Hepatocyte (in vitro differentiated cells): Measurements from ENCODE around the gene FBLN1. TPM values are rescaled to one million over a fixed set of nuclear protein-coding genes. Genes with fewer than 3 reads are reported as not detected.

Experiments
- DNase-seq: peaks from one replicate; pipeline ENCODE4 v3.0.0-alpha.2; 2016; ENCODE audit warnings: low spot score
- H2AFZ ChIP-seq: fragments of 200-600 bp; sonication (generic); 2 replicates; pipeline ENCODE4 v1.6.0; 2016; ENCODE audit warnings: antibody characterized with exemption, mild to moderate bottlenecking
- H3K27ac ChIP-seq: fragments of 200-600 bp; sonication (generic); 2 replicates; pipeline ENCODE4 v1.5.1; 2016; ENCODE audit warnings: mild to moderate bottlenecking
- H3K27me3 ChIP-seq: fragments of 200-600 bp; sonication (generic); 2 replicates; pipeline ENCODE4 v1.6.1; 2016
- H3K36me3 ChIP-seq: fragments of 200-600 bp; sonication (generic); replicated peaks from 2 replicates; pipeline ENCODE4 v1.5.1; 2016; ENCODE audit warnings: low read depth; ENCODE audit not compliant: insufficient read depth
- H3K4me1 ChIP-seq: fragments of 200-600 bp; sonication (generic); 2 replicates; pipeline ENCODE4 v1.5.1; 2016; ENCODE audit warnings: mild to moderate bottlenecking, moderate library complexity; ENCODE audit not compliant: insufficient read depth
- H3K4me2 ChIP-seq: fragments of 200-600 bp; sonication (generic); 2 replicates; pipeline ENCODE4 v1.6.0; 2016
- H3K4me3 ChIP-seq: fragments of 200-600 bp; sonication (generic); 2 replicates; pipeline ENCODE4 v1.5.1; 2016; ENCODE audit warnings: mild to moderate bottlenecking
- H3K79me2 ChIP-seq: fragments of 200-600 bp; sonication (generic); 2 replicates; pipeline ENCODE4 v1.6.0; 2017; ENCODE audit warnings: mild to moderate bottlenecking
- H3K9me2 ChIP-seq: fragments of 200-600 bp; sonication (generic); replicated peaks from 2 replicates; pipeline ENCODE4 v1.6.0; 2017; ENCODE audit warnings: mild to moderate bottlenecking; ENCODE audit not compliant: insufficient read depth
- H3K9me3 ChIP-seq: fragments of 200-600 bp; sonication (generic); 2 replicates; pipeline ENCODE4 v1.5.1; 2016; ENCODE audit warnings: low read depth, mild to moderate bottlenecking
- H4K20me1 ChIP-seq: fragments of 200-600 bp; sonication (generic); 2 replicates; pipeline ENCODE4 v1.6.0; 2016; ENCODE audit warnings: mild to moderate bottlenecking; ENCODE audit not compliant: insufficient read depth, poor library complexity, severe bottlenecking
- CTCF ChIP-seq: fragments of 200-600 bp; sonication (generic); IDR thresholded peaks from 2 replicates; pipeline ENCODE4 v1.5.1; 2016; ENCODE audit warnings: antibody characterized with exemption, mild to moderate bottlenecking; ENCODE audit not compliant: poor library complexity
- EZH2 ChIP-seq: fragments of 200-600 bp; sonication (generic); IDR thresholded peaks from 2 replicates; pipeline ENCODE4 v1.6.1; 2016; ENCODE audit warnings: antibody characterized with exemption, mild to moderate bottlenecking, borderline replicate concordance
- EZH2phosphoT487 ChIP-seq: fragments of 200-600 bp; sonication (generic); IDR thresholded peaks from one replicate; pipeline ENCODE4 v1.6.1; 2018; ENCODE audit warnings: antibody characterized with exemption, mild to moderate bottlenecking, low read depth, moderate library complexity; ENCODE audit not compliant: unreplicated experiment, severe bottlenecking
- WGBS: methylation state at CpG from one replicate; pipeline ENCODE4 v1.1.6; 2016; ENCODE audit warnings: low lambda C conversion rate; ENCODE audit errors: missing lambda C conversion rate; 5-methylcytosine and 5-hydroxymethylcytosine counted together
- polyA plus RNA-seq: library from polyadenylated mRNA; unstranded; fragments of >200 nt; fragmentation: Nextera tagmentation; extraction: Ambion mirVana; gene quantifications from 2 replicates; pipeline ENCODE4 v1.2.1, GENCODE V29; 2016
- total RNA-seq: library from RNA; depleted of rRNA; stranded (reverse); fragments of >200 nt; gene quantifications from 2 replicates; pipeline ENCODE4 v1.2.3, GENCODE V29; 2014

Gene FBLN1
- total and polyA plus RNA-seq, 2 experiments from 2014 or later: 201 to 669 TPM

- Histone ChIP-seq H4K20me1 (no peaks in the 10 kb centered on the region), H3K4me1 (peaks cover 37% of the 10 kb centered on the region), H3K36me3 (no peaks in the 10 kb centered on the region), H3K9me2 (no peaks in the 10 kb centered on the region), H3K4me2 (no peak overlapping the region), H3K27ac (peak overlapping the region; percentile 82), H3K27me3 (no peaks in the 10 kb centered on the region), H2AFZ (no peak overlapping the region), H3K79me2 (no peaks in the 10 kb centered on the region), H3K9me3 (no peaks in the 10 kb centered on the region), H3K4me3 (no peak overlapping the region)
- TF ChIP-seq EZH2phosphoT487 (no peak), EZH2 (no peak), CTCF (no peak)
- DNase-seq: peak; percentile 3
- 93% methylated on average over 16 of the region's 18 CpGs for WGBS
Observed at GRCh38 chr22:45548247-45548840, 45.7 kb downstream of the FBLN1 start.

GRCh38 chr22:45548991-45549761 lies 46.5 kb downstream of the FBLN1 start:
- no peaks in the 10 kb centered on the region for H4K20me1 ChIP-seq
- H2AFZ ChIP-seq: no peak overlapping the region
- no peaks in the 10 kb centered on the region for H3K9me2 ChIP-seq
- peak; percentile 42 for TF ChIP-seq CTCF
- no peak for TF ChIP-seq EZH2
- peak; percentile 82 for DNase-seq
- H3K36me3 ChIP-seq: no peaks in the 10 kb centered on the region
- 60% methylated on average over 17 of the region's 17 CpGs for WGBS
- no peaks in the 10 kb centered on the region for H3K27me3 ChIP-seq
- H3K9me3 ChIP-seq: no peaks in the 10 kb centered on the region
- H3K79me2 ChIP-seq: no peaks in the 10 kb centered on the region
- H3K4me3 ChIP-seq: no peak overlapping the region
- peak overlapping the region; percentile 82 for H3K27ac ChIP-seq
- H3K4me1 ChIP-seq: peaks cover 40% of the 10 kb centered on the region
- no peak overlapping the region for H3K4me2 ChIP-seq

- Histone ChIP-seq H3K9me2 (no peaks in the 10 kb centered on the region), H2AFZ (no peak overlapping the region), H3K9me3 (no peaks in the 10 kb centered on the region), H3K27ac (peak overlapping the region; percentile 82), H3K4me2 (no peak overlapping the region), H3K27me3 (no peaks in the 10 kb centered on the region), H3K4me3 (no peak overlapping the region), H3K36me3 (no peaks in the 10 kb centered on the region), H3K79me2 (no peaks in the 10 kb centered on the region), H3K4me1 (peaks cover 40% of the 10 kb centered on the region), H4K20me1 (no peaks in the 10 kb centered on the region)
- peak; percentile 13 for DNase-seq
- TF ChIP-seq EZH2phosphoT487 (no peak), CTCF (no peak), EZH2 (no peak)
- 75% methylated on average over 9 of the region's 9 CpGs for whole genome bisulfite sequencing
Observed at GRCh38 chr22:45549762-45550378, 47.2 kb downstream of the FBLN1 start.
